GM12891 (cell line): ENCODE measurements around the gene AP4M1.

Source experiments
- PAX5 ChIP-seq: IDR thresholded peaks from 2 replicates; pipeline ENCODE4 v1.6.1; 2011; ENCODE audit warnings: low read length, moderate library complexity, mild to moderate bottlenecking; ENCODE audit not compliant: insufficient read depth, severe bottlenecking
- POLR2A ChIP-seq: IDR thresholded peaks from 2 replicates; pipeline ENCODE4 v1.6.1; 2011; ENCODE audit warnings: low read depth, low read length, control low read depth
- POLR2AphosphoS5 ChIP-seq: IDR thresholded peaks from 2 replicates; pipeline ENCODE4 v1.6.1; 2011; ENCODE audit warnings: low read depth, low read length, control low read depth
- POU2F2 ChIP-seq: IDR thresholded peaks from 2 replicates; pipeline ENCODE4 v1.6.1; 2011; ENCODE audit warnings: low read depth, mild to moderate bottlenecking, control low read depth, low read length, moderate library complexity
- TAF1 ChIP-seq: IDR thresholded peaks from 2 replicates; pipeline ENCODE4 v1.6.1; 2011; ENCODE audit warnings: low read depth, low read length, control low read depth

DNA sequence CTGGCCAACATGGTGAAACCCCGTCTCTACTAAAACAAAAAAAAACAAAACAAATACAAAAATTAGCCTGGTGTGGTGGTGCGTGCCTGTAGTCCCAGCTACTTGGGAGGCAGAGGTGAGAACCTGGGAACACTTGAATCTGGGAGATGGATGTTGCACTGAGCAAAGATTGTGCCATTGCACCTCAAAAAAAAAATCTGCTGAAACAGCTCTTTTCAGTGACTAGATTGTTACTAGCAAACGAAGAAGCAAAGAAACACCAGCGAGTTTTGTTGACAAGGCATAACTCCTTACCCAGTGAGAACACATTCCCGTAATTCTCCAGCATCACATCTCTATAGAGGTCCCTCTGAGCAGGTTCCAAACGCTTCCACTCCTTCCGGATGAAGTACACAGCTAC lies 26.6 kb upstream of the AP4M1 start:
- TF ChIP-seq POLR2AphosphoS5 (no peak), TAF1 (no peak), POLR2A (no peak), PAX5 (no peak), POU2F2 (no peak)
